ENCODE results near the gene LIN7A. TPM values are rescaled to one million over a fixed set of nuclear protein-coding genes. Genes with fewer than 3 reads are reported as not detected.

Gene LIN7A
- total RNA-seq, 1 experiment from 2014 or later: not detected

DNA sequence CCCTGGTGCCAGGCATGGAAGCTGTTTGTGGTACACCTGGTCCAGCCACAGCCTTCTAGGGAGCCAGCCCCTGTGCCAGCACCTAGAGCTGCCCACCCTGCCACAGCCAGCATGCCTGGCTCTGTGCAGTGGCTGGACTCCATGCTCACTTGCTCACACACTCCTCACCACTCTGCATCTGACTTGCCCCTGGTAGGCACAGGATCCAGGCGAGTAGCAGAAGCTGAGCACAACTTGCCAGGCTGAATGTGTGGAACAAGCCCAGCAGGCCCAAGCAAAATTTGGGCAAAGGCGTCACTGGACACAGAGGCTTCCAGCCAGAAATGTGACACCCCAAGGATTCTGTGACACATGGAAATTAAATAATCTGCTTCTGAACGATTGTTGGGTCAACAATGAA is 114.3 kb downstream of the LIN7A start:
- ATAC-seq (no peak), DNase-seq (ENCODE audit: low read depth, low spot score) (no peak)
- no peak for TF ChIP-seq CTCF (IDR thresholded peaks at IDR 0.05)
- TF ChIP-seq TCF7L2 (IDR thresholded peaks at IDR 0.05; ENCODE audit: low read depth, low read length): no peak
- TF ChIP-seq POLR2AphosphoS5 (IDR thresholded peaks at IDR 0.05; ENCODE audit: low read depth, low read length): no peak
- no peak for TF ChIP-seq REST (IDR thresholded peaks at IDR 0.05; ENCODE audit: insufficient read depth in 1 of 2, low read depth in 2 of 2, low read length in 1 of 2)
- TF ChIP-seq SIN3A (IDR thresholded peaks at IDR 0.05; ENCODE audit: borderline replicate concordance, insufficient read depth, low read depth, low read length): no peak
- H3K27ac ChIP-seq (ENCODE audit: low read length): no peak overlapping the region
- H3K36me3 ChIP-seq (ENCODE audit: control insufficient read depth, insufficient read depth, low read length): no peaks in the 10 kb centered on the region
- H3K4me3 ChIP-seq (ENCODE audit: low read depth in 2 of 2, low read length in 2 of 2): no peak overlapping the region
- no peaks in the 10 kb centered on the region for H3K27me3 ChIP-seq (ENCODE audit: control insufficient read depth, insufficient read depth, low read length)
- CTCF ChIA-PET: interaction anchor here (0.6 kb wide), 1 partner anchor 14 kb away, joined by 4 read pairs; no protein-coding TSS in a partner anchor
- no peaks in the 10 kb centered on the region for H3K4me1 ChIP-seq (ENCODE audit: control insufficient read depth, insufficient read depth, low read length)
- no TSS peak for BruUV-seq (replicated peaks)
- intact Hi-C loops (cut with micrococcal nuclease; ENCODE audit: unreplicated experiment): no loop called here
- POLR2A ChIA-PET: no interaction called here
- H3K9me3 ChIP-seq (ENCODE audit: control insufficient read depth, insufficient read depth, low read depth, low read length): no peaks in the 10 kb centered on the region
- in situ Hi-C loops (cut with HindIII; ENCODE audit: low pct_unique_long_range_greater_than_20kb, low sequenced_read_pairs): no loop called here

DNA sequence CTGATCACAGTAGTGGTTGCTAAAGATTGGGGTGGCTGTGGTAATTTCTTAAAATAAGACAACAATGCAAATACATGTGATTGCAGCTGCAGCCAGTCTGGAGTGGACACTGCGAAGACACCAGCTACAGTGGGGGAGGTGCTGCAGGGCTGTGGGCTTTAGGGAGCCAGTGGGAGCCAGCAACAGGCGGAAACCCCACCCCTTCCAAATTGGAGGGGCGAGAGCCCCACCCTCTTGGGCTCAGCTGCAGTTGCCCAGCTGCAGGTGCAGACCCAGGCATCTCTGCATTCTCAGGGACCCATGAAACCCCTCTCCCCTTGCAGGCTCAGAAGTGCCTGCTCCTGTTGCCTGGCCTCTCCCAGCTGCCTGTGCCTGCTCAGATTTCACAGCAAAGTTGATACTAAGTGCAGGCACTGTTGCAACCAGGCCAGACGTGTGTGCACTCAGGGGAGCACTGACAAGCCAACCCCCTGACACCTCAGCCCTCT is 116.2 kb downstream of the LIN7A start:
- no peaks in the 10 kb centered on the region for H3K4me1 ChIP-seq (ENCODE audit: control insufficient read depth, insufficient read depth, low read length)
- ATAC-seq (no peak), DNase-seq (ENCODE audit: low read depth, low spot score) (no peak)
- ChIA-PET CTCF (no interaction called here), POLR2A (no interaction called here)
- H3K27me3 ChIP-seq (ENCODE audit: control insufficient read depth, insufficient read depth, low read length): no peaks in the 10 kb centered on the region
- no peaks in the 10 kb centered on the region for H3K9me3 ChIP-seq (ENCODE audit: control insufficient read depth, insufficient read depth, low read depth, low read length)
- BruUV-seq (replicated peaks): no TSS peak
- H3K4me3 ChIP-seq (ENCODE audit: low read depth in 2 of 2, low read length in 2 of 2): no peak overlapping the region
- TF ChIP-seq SIN3A (IDR thresholded peaks at IDR 0.05; ENCODE audit: borderline replicate concordance, insufficient read depth, low read depth, low read length): no peak
- in situ Hi-C loops (cut with HindIII; ENCODE audit: low pct_unique_long_range_greater_than_20kb, low sequenced_read_pairs) (no loop called here), intact Hi-C loops (cut with micrococcal nuclease; ENCODE audit: unreplicated experiment) (no loop called here)
- no peaks in the 10 kb centered on the region for H3K36me3 ChIP-seq (ENCODE audit: control insufficient read depth, insufficient read depth, low read length)
- H3K27ac ChIP-seq (ENCODE audit: low read length): no peak overlapping the region

DNA sequence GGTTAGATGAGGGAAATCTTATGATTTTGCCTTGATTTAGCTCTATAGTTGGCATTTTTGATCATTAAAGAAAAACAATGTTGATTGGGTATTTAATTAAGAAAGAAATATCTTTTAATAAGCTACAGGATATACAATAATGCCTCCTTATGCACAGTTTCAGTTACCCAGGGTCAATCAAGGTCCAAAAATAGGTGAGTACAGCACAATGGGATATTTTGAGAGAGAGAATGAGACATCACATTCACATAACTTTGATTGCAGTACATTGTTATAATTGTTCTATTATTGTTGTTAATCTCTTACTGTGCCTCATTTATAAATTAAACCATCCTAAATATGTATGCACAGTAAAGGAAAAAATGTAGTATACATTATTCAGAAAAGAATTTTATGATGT is 118.9 kb downstream of the LIN7A start:
- POLR2A ChIA-PET: no interaction called here
- intact Hi-C loops (cut with micrococcal nuclease; ENCODE audit: unreplicated experiment) (no loop called here), in situ Hi-C loops (cut with HindIII; ENCODE audit: low pct_unique_long_range_greater_than_20kb, low sequenced_read_pairs) (no loop called here)
- BruUV-seq (replicated peaks): no TSS peak
- no peak for DNase-seq (ENCODE audit: low read depth, low spot score)
- Histone ChIP-seq H3K36me3 (ENCODE audit: control insufficient read depth, insufficient read depth, low read length) (no peaks in the 10 kb centered on the region), H3K4me3 (ENCODE audit: low read depth in 2 of 2, low read length in 2 of 2) (no peak overlapping the region), H3K27me3 (ENCODE audit: control insufficient read depth, insufficient read depth, low read length) (no peaks in the 10 kb centered on the region), H3K27ac (ENCODE audit: low read length) (no peak overlapping the region), H3K9me3 (ENCODE audit: control insufficient read depth, insufficient read depth, low read depth, low read length) (no peaks in the 10 kb centered on the region), H3K4me1 (ENCODE audit: control insufficient read depth, insufficient read depth, low read length) (no peaks in the 10 kb centered on the region)
- ATAC-seq: no peak
- CTCF ChIA-PET: no interaction called here
- TF ChIP-seq POLR2AphosphoS5 (IDR thresholded peaks at IDR 0.05; ENCODE audit: low read depth, low read length): no peak
- no peak for TF ChIP-seq CTCF (IDR thresholded peaks at IDR 0.05)
- TF ChIP-seq TCF7L2 (IDR thresholded peaks at IDR 0.05; ENCODE audit: low read depth, low read length): no peak
- TF ChIP-seq REST (IDR thresholded peaks at IDR 0.05; ENCODE audit: insufficient read depth in 1 of 2, low read depth in 2 of 2, low read length in 1 of 2): no peak
- TF ChIP-seq SIN3A (IDR thresholded peaks at IDR 0.05; ENCODE audit: borderline replicate concordance, insufficient read depth, low read depth, low read length): no peak

Data from Panc1 (cell line).